Endothelial cell of umbilical vein (primary cell): Measurements from ENCODE around the gene TBC1D4. TPM values are rescaled to one million over a fixed set of nuclear protein-coding genes. Genes with fewer than 3 reads are reported as not detected.

ENCODE experiments used
- BruUV-seq: library from RNA; stranded (reverse); fragments of 400-500 nt; replicated peaks from 2 replicates; lab custom pipeline; 2021; lab: Mats Ljungman, UMichigan
- CTCF ChIA-PET: fragments of 300-600, 350-600 bp; sonication (Branson Sonifier 250); formaldehyde crosslinking; loops from one replicate; lab custom pipeline; 2021; ENCODE audit warnings: antibody characterized with exemption, inconsistent platforms; lab: Charles Lee
- POLR2A ChIA-PET: fragments of 300-600, 350-600 bp; sonication (Branson Sonifier 250); formaldehyde crosslinking; loops from one replicate; lab custom pipeline; 2021; ENCODE audit warnings: antibody characterized with exemption, inconsistent platforms; lab: Charles Lee
- DNase-seq: peaks from one replicate; pipeline ENCODE4 v3.0.0-alpha.2; 2011; ENCODE audit warnings: low read depth, low spot score
- FAIRE-seq: peaks from 2 replicates; lab custom pipeline; 2011; peaks lifted over from hg19 to GRCh38; lab: Jason Lieb, UNC
- H2AFZ ChIP-seq: 2 replicates; pipeline ENCODE4 v1.6.0; 2012; ENCODE audit warnings: low read depth, low read length, control low read depth, inconsistent platforms
- H3K27ac ChIP-seq: 2 replicates; pipeline ENCODE4 v1.5.1; 2011; ENCODE audit warnings: low read depth, mild to moderate bottlenecking, control low read depth, low read length, moderate library complexity; ENCODE audit not compliant: insufficient read depth
- H3K27me3 ChIP-seq, 2 experiments: 2 replicates each; pipeline versions ENCODE4 v1.6.0 to v1.6.1; 2011; ENCODE audit warnings: low read length in 2 of 2, mixed read lengths in 1 of 2; ENCODE audit not compliant: control insufficient read depth in 2 of 2, insufficient read depth in 2 of 2
- H3K36me3 ChIP-seq, 2 experiments: 2 replicates in 1 of 2; 3 replicates in 1 of 2; pipeline ENCODE4 v1.5.1; 2011; ENCODE audit warnings: low read length in 2 of 2, mild to moderate bottlenecking in 1 of 2, moderate library complexity in 1 of 2; ENCODE audit not compliant: control insufficient read depth in 2 of 2, insufficient read depth in 2 of 2; ENCODE audit errors: extremely low read depth in 1 of 2
- H3K4me1 ChIP-seq: 3 replicates; pipeline ENCODE4 v1.5.1; 2011; ENCODE audit warnings: mild to moderate bottlenecking, low read length; ENCODE audit not compliant: control insufficient read depth, insufficient read depth; ENCODE audit errors: extremely low read depth
- H3K4me2 ChIP-seq: 2 replicates; pipeline ENCODE4 v1.6.1; 2011; ENCODE audit warnings: low read length, control low read depth, mixed read lengths; ENCODE audit not compliant: insufficient read depth
- H3K4me3 ChIP-seq, 3 experiments: fragments of 200-600 bp in 1 of 3; sonication (generic), shearing (Covaris generic) in 1 of 3; replicated peaks in 1 of 3; 2 replicates each; pipeline ENCODE4 v1.5.1; 2011 to 2016; ENCODE audit warnings: control low read depth in 3 of 3, low read length in 3 of 3, mild to moderate bottlenecking in 2 of 3, inconsistent platforms in 1 of 3, low read depth in 1 of 3, moderate library complexity in 1 of 3; ENCODE audit not compliant: insufficient read depth in 1 of 3
- H3K79me2 ChIP-seq: 2 replicates; pipeline ENCODE4 v1.6.0; 2012; ENCODE audit warnings: low read length, inconsistent platforms; ENCODE audit not compliant: control insufficient read depth, insufficient read depth
- H3K9ac ChIP-seq: replicated peaks from 2 replicates; pipeline ENCODE3; 2011; ENCODE audit warnings: low read length, control low read depth; ENCODE audit not compliant: insufficient read depth; ENCODE audit errors: extremely low read depth
- H3K9me1 ChIP-seq: replicated peaks from 3 replicates; pipeline ENCODE4 v1.6.0; 2011; ENCODE audit warnings: mild to moderate bottlenecking, low read length; ENCODE audit not compliant: control insufficient read depth, insufficient read depth; ENCODE audit errors: extremely low read depth
- H3K9me3 ChIP-seq: replicated peaks from 2 replicates; pipeline ENCODE4 v1.5.1; 2012; ENCODE audit warnings: low read length, inconsistent platforms; ENCODE audit not compliant: control insufficient read depth, insufficient read depth
- H4K20me1 ChIP-seq: replicated peaks from 2 replicates; pipeline ENCODE3; 2011; ENCODE audit warnings: mild to moderate bottlenecking, low read length; ENCODE audit not compliant: control insufficient read depth, insufficient read depth; ENCODE audit errors: extremely low read depth
- CTCF ChIP-seq, 2 donors: IDR thresholded peaks; 1 replicate in 1 of 2; 2 replicates in 1 of 2; pipeline ENCODE4 v1.5.1; 2011; ENCODE audit warnings: low read length in 2 of 2, mild to moderate bottlenecking in 2 of 2, moderate library complexity in 2 of 2, control low read depth in 1 of 2, inconsistent platforms in 1 of 2, low read depth in 1 of 2; ENCODE audit not compliant: insufficient read depth in 1 of 2; ENCODE audit errors: extremely low read depth in 1 of 2
- EZH2 ChIP-seq: IDR thresholded peaks from 2 replicates; pipeline ENCODE4 v1.6.1; 2012; ENCODE audit warnings: borderline replicate concordance, low read depth, mild to moderate bottlenecking, moderate library complexity, low read length, inconsistent platforms; ENCODE audit not compliant: severe bottlenecking
- FOS ChIP-seq: IDR thresholded peaks from 2 replicates; pipeline ENCODE4 v1.6.1; 2011; ENCODE audit warnings: mild to moderate bottlenecking, low read length, moderate library complexity, borderline replicate concordance; ENCODE audit not compliant: insufficient read depth
- MAX ChIP-seq: IDR thresholded peaks from 2 replicates; pipeline ENCODE4 v1.6.1; 2011; ENCODE audit not compliant: insufficient read depth, insufficient read length
- MYC ChIP-seq: IDR thresholded peaks from one replicate; pipeline ENCODE4 v1.6.1; 2011; ENCODE audit warnings: mild to moderate bottlenecking, low read depth, low read length
- POLR2A ChIP-seq: IDR thresholded peaks from 2 replicates; pipeline ENCODE4 v1.6.1; 2012; ENCODE audit warnings: low read depth, mild to moderate bottlenecking, control low read depth, low read length
- POLR2AphosphoS5 ChIP-seq: IDR thresholded peaks from 2 replicates; pipeline ENCODE4 v1.6.1; 2012; ENCODE audit warnings: low read depth, mild to moderate bottlenecking, control low read depth, low read length, moderate library complexity; ENCODE audit not compliant: insufficient read depth
- dilution Hi-C: fragments of 300-500 bp; cut with MboI; formaldehyde crosslinking; loops from one replicate; pipeline ENCODE4 v1.15.0; 2019; ENCODE audit warnings: low sequenced_read_pairs; ENCODE audit not compliant: extremely low pct_ligation_motif_present
- intact Hi-C: fragments of 100-400 bp; cut with micrococcal nuclease; formaldehyde crosslinking; loops from one replicate; pipeline ENCODE4 v1.10.0; 2022
- polyA plus RNA-seq, 4 experiments: library from polyadenylated mRNA; depleted of rRNA in 3 of 4; stranded (reverse) in 3 of 4; unstranded in 1 of 4; fragments of >200 nt; gene quantifications; 2 replicates each; pipeline versions ENCODE4 v1.2.1 to v1.2.3, GENCODE V29; 2011 to 2012; ENCODE audit warnings: missing spikeins in 1 of 4
- total RNA-seq: library from RNA; stranded (reverse); gene quantifications from 2 replicates; pipeline ENCODE4 v1.2.3, GENCODE V29; 2021

The TBC1D4 gene
- total and polyA plus RNA-seq, 2 donors (not counting 3 experiments of a cell fraction or from before 2014, with no cell fraction given), result 58.3 to 81.0 TPM

- no TSS peak for BruUV-seq
- dilution Hi-C loops, result no loop called here
- Histone ChIP-seq H3K36me3 (peaks cover 0 to 16% of the 10 kb centered on the region in 2 experiments), H2AFZ (no peak overlapping the region), H3K9ac (no peak overlapping the region), H3K9me3 (no peaks in the 10 kb centered on the region), H3K4me1 (peaks cover 28% of the 10 kb centered on the region), H3K27me3 (no peaks in the 10 kb centered on the region), H3K27ac (no peak overlapping the region), H3K9me1 (no peaks in the 10 kb centered on the region), H3K4me2 (no peak overlapping the region), H3K4me3 (no peak overlapping the region), H3K79me2 (peaks cover 85% of the 10 kb centered on the region), H4K20me1 (no peaks in the 10 kb centered on the region)
- TF ChIP-seq POLR2A (no peak), CTCF (IDR thresholded peaks at IDR 0.05; ENCODE audit: extremely low read depth in 1 of 2, insufficient read depth in 1 of 2, low read depth in 1 of 2, low read length in 2 of 2) (no peak), POLR2AphosphoS5 (no peak), FOS (no peak), MYC (no peak), EZH2 (no peak), MAX (no peak)
- ChIA-PET POLR2A (no interaction called here), CTCF (no interaction called here)
- intact Hi-C loops, result no loop called here
- DNase-seq, result no peak
- no peak for FAIRE-seq
These were observed 119.9 kb downstream of the TBC1D4 start for GRCh38 chr13:75362026-75362425.
